ENCODE measurements around the gene USP6.
"Not testable (repeated sequence)": the region's sequence is repeated elsewhere in the genome, so short reads cannot be mapped to it uniquely, and the experiment has no call there.

- TF ChIP-seq CTCF, EP300, POLR2A, POLR2AphosphoS5 (IDR thresholded peaks at IDR 0.05): not testable (repeated sequence)
Measured at GRCh38 chr17:5134571-5134970, 18.7 kb downstream of the USP6 start.

All from upper lobe of left lung (tissue), 4 donors.